ENCODE results near the gene TBC1D5. TPM values are rescaled to one million over a fixed set of nuclear protein-coding genes. Genes with fewer than 3 reads are reported as not detected.

The TBC1D5 gene
- total and polyA plus RNA-seq, 12 donors = 6.7 to 35.6 (median 30.5) TPM

DNA sequence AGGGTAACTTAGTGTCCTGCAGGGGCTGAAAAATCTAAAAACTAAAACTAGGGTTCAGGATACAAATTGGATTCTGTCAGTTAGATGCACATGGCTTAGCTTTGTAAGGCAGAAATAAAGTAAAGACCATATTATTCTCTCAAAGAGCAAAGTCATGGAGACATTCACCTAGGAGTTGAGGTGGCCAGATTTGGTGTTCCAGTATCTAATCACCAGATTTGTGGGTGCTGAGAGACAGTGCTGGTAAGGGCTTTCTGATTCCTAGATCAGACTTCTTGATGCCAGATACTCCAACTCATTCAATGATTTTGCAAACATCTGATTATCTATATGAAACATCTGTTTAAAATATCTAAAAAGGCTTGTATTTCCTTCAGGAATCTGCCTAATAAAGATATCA, 28.3 kb upstream of the TBC1D5 start:
- ATAC-seq = no peak
- H3K27ac ChIP-seq = no peak overlapping the region

GRCh38 chr3:17765819-17766472, 23.5 kb upstream of the TBC1D5 start:
- H3K4me3 ChIP-seq = no peak overlapping the region
- no peaks in the 10 kb centered on the region for H3K9me3 ChIP-seq
- no peak for DNase-seq
- 82 to 85% methylated on average over 9 of the region's 9 CpGs for WGBS, 2 donors
- H3K36me3 ChIP-seq = no peaks in the 10 kb centered on the region
- no peak for TF ChIP-seq CTCF (IDR thresholded peaks at IDR 0.05)
- no peaks in the 10 kb centered on the region for H3K4me1 ChIP-seq
- no peak overlapping the region for H3K27ac ChIP-seq
- no peaks in the 10 kb centered on the region for H3K27me3 ChIP-seq
- intact Hi-C loops (cut with DNase I) = no loop called here
- ATAC-seq = no peak

More for the DNA sequence above, 28.3 kb upstream of the TBC1D5 start:
- TF ChIP-seq CTCF (IDR thresholded peaks at IDR 0.05) = no peak
- intact Hi-C loops (cut with DNase I) = no loop called here
- Histone ChIP-seq H3K9me3 (peaks cover 0 to 13% (median 0%) of the 10 kb centered on the region in 11 donors), H3K27me3 (no peaks in the 10 kb centered on the region), H3K4me1 (peaks cover 0 to 5% (median 0%) of the 10 kb centered on the region in 9 donors), H3K36me3 (no peaks in the 10 kb centered on the region), H3K4me3 (no peak overlapping the region)
- DNase-seq = no peak

GRCh38 chr3:17761563-17761962, 19.1 kb upstream of the TBC1D5 start:
- Histone ChIP-seq H3K36me3 (no peaks in the 10 kb centered on the region), H3K4me3 (no peak overlapping the region), H3K9me3 (no peaks in the 10 kb centered on the region), H3K4me1 (no peaks in the 10 kb centered on the region), H3K27ac (no peak overlapping the region), H3K27me3 (no peaks in the 10 kb centered on the region)
- TF ChIP-seq CTCF (IDR thresholded peaks at IDR 0.05) = no peak
- ATAC-seq (no peak), DNase-seq (no peak)
- WGBS, 2 donors = 90 to 92% methylated on average over 5 of the region's 5 CpGs
- intact Hi-C loops (cut with DNase I) = no loop called here

- DNase-seq = no peak
- Histone ChIP-seq H3K9me3 (no peaks in the 10 kb centered on the region), H3K27ac (no peak overlapping the region), H3K4me1 (no peaks in the 10 kb centered on the region), H3K27me3 (no peaks in the 10 kb centered on the region), H3K36me3 (no peaks in the 10 kb centered on the region), H3K4me3 (no peak overlapping the region)
- WGBS, 2 donors = 81 to 83% methylated on average over 4 of the region's 4 CpGs
- TF ChIP-seq CTCF (IDR thresholded peaks at IDR 0.05) = no peak
- no peak for ATAC-seq
- intact Hi-C loops (cut with DNase I) = no loop called here
These were observed 17.5 kb upstream of the TBC1D5 start for GRCh38 chr3:17759901-17760300.
